GM21526 (cell line): Measurements from ENCODE around the gene CDKN2B-AS1.
"Not testable (repeated sequence)": the region's sequence is repeated elsewhere in the genome, so short reads cannot be mapped to it uniquely, and the experiment has no call there.

Experiments
- ATAC-seq: cut with Tn5 transposase; IDR thresholded peaks from one replicate; pipeline ENCODE4 v1.9.1; 2021; ENCODE audit warnings: moderate library complexity; ENCODE audit not compliant: unreplicated experiment, low FRiP score

Gene CDKN2B-AS1

DNA sequence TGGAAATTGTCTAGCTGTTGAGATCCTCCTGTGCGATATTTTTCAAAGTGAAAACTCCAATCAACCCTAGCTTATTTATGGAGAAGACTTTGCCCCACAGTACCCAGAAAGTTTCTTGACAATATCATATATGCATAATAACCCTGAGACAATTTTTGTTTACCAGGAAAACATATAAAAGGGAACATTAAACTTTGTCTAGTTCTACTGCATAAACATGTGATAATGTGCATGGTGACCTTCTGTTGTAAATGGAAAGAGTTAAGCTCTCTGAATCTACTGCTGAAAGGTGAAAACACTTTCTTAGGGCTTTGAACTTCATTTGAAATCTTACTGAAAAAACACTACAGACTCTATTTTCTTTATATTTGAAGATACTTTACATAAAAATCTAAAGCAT lies 46.8 kb downstream of the CDKN2B-AS1 start:
- ATAC-seq, result no peak

DNA sequence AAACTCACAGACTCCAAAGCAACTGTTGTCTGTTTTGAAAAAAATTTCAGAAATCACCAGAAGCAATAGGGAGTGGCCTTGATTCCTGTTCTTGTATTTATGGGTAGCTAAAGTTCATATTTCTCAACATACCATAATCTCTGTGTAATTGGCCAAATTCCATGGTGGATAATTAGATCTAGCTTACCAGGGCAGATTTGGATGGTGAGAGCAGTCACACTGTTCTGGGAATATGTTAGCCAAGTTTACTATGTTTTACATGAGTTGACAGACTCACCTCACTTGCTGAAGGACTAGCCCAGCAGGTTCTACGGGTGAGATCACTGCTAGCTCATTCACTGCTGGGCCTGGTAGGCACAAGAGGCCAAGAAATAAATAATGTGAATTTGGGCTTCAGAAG lies 47.2 kb downstream of the CDKN2B-AS1 start:
- ATAC-seq, result no peak

DNA sequence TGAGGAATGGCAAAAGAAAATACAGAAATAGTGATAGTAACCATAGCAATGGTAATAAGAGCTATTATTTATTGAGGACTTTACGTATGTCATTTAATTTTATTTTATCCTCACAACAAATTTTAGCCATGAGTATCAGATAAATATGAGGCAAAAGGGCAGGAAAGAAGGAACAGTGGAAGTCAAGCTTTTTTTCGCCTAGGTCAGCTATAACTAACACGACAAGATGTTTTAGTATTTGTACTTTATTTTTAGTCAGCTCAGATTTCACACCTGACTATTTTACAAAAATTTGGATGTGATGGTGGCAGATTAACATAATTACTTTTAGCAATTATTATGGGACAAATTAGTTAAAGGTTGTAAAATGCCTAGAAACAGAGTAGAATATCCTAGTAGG lies 49.3 kb downstream of the CDKN2B-AS1 start:
- no peak for ATAC-seq

DNA sequence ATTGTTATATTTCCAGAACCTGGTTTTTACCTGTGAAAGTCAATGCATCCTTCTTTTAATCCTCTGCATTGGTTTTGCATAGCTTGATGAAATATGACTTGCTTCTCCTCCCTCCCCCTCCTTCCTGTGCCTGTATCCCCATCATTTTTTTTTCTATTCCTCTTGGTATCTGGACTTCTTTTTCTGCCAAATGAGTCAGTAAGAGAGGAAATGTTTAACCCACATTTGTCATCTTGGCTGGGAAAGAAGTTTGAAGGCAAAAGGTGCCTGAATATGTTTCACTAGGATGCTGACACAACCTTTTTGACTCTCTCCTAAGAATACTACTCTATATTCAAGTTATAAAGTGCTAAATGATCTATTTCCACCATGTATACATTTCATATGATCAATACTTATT lies 50.0 kb downstream of the CDKN2B-AS1 start:
- no peak for ATAC-seq

DNA sequence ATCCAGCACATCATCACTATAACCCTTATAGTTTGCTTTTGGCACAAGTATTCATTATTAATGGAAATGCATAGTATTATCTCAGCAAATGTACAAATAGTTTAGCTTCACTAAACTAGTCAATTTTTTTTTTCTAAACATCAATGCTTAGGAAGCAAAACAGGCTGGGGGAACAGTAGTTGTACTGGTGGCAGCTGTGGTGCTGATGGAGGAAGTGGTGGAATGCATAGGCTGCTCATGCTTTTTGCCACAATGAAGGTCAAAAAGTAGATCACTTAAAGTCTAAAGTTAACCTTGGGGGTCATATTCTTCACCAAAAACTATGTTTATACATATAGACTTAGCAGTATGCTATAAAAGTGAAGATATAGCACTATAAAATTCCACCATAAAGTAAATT lies 50.8 kb downstream of the CDKN2B-AS1 start:
- no peak for ATAC-seq

DNA sequence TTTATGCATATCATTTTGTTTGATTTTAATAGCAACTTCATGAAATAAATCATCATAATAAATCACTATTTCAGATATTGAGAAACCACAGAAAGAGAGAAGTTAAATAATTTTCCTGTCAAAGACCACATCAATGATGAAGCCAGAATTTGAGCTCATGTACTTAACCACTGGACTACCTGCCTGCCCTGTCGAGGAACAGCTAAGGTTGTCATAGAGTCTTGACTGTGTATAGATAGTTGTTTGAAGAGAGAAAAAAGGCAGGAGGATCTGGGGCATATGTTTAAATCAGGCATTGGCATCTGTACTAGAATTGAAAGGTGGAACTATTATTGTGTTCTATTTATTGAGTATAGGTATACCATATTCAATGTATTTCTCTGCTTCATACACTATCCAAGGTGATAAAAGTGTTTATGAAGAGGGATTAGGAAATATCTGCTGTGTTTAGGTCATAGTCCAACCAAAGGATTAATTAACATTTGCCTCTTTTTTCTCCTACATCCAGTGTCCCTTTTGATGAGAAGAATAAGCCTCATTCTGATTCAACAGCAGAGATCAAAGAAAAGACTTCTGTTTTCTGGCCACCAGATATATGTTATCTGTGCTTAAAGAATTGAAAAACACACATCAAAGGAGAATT lies 51.8 kb downstream of the CDKN2B-AS1 start:
- ATAC-seq, result no peak

DNA sequence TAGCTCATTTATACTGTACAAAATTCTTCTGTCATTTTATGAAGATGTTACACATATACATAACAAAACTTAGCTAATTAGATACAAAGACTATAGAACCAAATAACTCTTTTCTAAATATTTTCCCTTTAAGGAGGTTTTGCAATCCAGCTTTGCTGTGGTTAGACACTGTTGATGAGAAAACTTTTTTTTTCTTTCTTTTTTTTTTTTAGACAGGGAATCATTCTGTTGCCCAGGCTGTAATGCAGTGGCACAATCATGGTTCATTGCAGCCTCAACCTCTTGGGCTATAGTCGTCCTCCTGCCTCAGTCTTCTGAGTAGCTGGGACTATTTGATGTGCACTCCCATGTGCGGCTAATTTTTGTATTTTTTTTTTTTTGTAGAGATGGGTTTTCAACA lies 53.0 kb downstream of the CDKN2B-AS1 start:
- no peak for ATAC-seq

DNA sequence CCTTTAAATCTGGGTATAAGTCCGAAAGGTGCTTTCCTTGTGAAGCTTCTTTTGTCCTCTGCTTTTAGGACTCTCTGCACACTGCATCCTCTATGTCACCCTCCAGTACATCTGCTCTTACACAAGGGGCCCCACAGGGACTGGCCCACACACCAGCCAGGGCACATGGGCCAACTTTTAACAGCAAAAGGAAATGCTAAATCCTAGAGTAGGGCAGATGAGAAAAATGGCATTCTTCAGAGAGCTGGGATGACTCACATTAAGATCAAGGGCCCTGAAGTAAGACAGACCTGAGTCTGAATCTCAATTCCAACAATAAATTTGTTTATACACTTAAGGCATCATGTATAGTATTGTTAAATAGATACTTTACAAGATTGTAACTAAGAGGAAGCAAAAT lies 54.8 kb downstream of the CDKN2B-AS1 start:
- ATAC-seq, result no peak

DNA sequence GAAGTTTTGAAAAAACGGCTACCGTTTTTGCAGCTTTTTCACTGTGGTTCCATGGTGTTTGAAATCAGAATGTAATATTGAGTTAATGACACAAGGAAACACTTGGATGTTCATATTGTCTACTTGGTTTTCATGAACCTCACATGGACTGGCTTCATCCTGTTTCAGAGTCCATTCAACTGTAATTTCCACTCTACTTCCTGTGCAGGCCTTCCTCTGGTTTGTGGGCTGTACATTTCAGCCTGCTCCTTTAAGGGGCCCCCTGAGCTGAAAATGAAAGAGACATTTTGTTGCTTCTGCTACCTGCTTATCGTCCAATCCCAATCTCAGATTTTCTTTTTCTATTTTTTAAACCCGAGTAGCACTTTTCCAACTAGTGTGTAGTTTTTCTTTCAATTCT lies 56.3 kb downstream of the CDKN2B-AS1 start:
- peak; percentile 82 for ATAC-seq

DNA sequence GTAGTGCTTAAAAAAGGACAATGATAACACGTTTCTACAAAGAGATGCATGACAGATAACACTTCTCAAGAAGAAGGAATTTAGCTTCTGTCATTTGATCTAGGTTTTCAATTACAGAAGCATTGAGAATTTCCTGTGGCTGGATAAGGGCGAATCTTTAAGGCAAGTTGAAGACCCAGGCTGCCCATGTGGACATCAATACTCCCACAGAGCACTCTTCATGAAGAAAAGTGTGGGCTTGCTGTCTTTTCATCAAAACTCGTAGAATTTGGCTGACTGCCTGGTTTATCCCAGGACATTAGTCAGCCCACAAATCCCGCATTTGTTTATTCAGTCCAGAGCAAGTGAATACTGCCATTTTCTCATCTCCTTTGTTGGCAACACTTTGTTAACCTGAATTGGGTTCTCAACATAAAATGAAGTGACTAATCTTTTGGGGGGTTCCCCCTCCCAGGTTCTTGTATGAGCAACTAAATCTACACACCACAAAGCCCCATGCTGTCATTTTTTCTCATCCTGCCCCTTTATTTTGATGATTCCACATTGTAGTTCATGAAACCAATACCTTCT lies 57.9 kb downstream of the CDKN2B-AS1 start:
- no peak for ATAC-seq

DNA sequence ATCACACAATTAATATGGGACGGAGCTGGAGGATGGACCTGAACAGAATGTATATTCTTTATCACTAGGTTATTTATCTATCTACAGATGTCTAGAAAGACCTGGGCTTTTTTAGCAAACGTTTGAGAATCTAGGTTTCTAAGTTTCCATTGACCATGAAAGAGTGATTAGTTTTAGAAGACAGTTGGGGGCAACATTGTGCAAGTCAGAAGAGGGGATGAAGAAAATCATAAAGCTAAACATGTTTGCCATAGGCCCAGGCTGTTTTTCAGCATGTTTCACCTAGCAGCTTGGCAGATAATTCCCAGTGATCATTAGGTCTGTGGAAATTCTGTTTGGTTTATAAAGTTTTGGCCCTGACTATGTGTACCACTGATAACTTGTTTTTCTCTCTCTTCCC lies 58.6 kb downstream of the CDKN2B-AS1 start:
- ATAC-seq, result no peak

DNA sequence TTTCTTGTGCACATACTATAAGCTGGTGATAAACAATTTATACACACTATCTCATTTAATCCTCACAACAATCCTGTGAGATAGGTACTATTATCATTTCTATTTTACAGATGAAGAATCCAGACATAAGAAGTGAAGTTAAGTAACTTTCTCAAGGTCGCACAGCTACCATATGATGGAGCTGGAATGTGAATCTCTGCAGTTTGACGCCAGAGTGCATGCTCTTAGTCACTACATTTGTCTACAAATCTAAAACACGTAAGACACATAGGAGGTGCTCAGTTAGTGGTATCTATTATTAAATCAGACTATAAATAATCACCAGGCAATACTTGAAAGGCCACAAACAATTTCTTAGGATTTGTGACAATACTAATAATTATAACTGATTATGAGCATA lies 59.5 kb downstream of the CDKN2B-AS1 start:
- ATAC-seq, result no peak

DNA sequence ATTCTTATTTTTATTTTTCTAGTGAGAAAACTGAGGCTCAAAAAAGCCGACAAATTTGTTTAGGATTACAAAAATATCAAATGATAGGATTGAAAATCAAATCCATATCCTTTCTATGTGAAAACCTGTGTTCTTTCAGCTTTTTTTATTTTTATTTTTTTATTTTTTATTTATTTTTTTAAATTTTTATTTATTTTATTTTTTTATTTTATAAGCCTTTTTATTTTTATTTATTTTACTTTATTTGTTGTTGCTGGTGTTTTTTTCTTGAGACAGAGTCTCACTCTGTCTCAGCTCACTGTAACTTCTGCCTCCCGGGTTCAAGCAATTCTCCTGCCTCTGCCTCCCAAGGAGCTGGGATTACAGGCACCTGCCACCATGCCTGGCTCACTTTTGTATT lies 59.9 kb downstream of the CDKN2B-AS1 start:
- no peak for ATAC-seq

DNA sequence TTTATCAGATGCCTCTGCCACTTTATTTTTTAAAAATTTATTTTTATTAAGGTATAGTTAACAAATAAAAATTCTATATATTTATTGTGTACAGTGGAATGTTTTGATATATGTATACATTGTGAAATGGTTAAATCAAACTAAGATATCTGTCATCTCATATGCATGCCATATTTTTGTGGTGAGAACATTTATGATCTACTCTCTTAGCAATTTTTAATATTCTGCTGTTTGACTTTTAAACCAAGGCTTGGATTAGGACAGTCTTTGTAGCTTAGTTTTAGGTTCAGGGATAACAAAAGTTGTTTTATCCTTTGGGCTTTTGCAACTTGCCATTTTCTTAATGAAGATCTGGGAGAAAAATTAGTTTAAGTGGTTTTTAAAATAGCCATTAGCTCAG lies 60.5 kb downstream of the CDKN2B-AS1 start:
- ATAC-seq, result no peak

DNA sequence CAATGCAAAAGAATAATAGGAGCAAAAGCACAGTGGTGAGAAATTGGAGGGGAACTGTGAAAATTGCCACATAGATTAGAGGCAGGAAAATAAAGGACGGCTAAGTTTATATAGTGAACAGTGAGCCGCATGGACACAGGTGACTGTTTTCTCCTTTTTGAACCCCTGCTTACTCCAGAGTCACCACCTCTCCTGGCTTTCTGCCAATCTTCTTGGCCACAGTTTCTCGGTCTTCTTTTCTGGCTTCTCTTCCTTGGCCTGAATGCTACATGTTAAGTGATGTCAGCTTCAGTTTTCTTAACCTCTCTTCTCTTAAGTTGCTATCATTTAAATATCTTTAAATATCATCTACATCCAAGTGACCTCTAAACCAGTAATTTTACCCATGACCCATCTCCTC lies 61.8 kb downstream of the CDKN2B-AS1 start:
- ATAC-seq, result no peak

DNA sequence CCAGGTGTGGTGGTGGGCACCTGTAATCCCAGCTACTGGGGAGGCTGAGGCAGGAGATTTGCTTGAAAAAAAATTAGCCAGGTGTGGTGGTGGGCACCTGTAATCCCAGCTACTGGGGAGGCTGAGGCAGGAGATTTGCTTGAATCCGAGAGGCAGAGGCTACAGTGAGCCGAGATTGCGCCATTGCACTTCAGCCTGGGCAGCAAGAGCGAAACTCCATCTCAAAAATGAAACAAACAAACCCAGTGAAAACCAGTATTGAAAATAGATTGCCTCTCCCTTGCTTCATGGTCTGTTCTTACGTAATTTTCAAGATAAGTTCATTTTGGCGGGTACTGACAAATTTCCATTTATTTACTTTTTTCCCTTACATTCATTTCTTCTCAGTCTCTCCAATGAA lies 63.4 kb downstream of the CDKN2B-AS1 start:
- not testable (repeated sequence) for ATAC-seq

DNA sequence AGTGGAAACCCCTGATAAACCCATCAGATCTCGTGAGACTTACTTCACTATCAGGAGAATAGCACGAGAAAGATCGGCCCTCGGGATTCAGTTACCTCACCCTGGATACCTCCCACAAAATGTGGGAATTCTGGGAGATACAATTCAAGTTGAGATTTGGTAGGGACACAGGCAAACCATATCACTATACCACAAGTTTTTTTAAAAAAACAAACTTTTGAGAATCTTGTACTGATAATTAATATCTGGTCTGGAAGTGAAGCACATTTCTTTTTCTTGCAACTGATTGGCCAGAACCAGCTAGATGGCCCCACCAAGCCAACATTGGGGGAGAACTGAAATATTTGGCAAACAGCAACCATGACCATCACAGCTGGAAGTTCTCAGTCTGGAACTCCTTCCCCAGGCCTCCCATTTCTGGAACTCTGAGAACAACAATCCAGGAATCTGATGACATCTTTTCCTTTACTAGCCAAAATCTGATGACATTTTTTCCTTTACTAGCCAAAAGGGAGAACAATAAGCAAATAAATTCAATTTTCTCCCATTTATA lies 66.3 kb downstream of the CDKN2B-AS1 start:
- no peak for ATAC-seq

DNA sequence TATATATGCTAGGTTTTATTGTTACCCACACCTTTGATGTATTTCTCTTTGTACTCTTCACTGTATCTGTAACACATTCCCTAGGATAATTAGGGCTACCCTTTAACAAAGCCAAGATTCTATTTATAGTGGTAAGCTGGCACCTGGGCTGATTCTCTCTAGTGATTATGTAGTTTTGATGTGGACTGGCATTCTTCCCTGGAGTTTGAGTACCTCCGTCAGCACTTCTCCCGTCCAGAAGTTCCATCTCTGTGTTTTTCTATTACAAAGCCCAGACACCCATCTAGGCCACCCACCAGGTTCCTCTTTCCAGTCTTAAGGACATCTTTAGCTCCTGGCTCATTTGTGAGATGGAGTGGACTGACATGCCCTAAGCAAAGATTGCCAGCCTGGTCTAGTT lies 70.4 kb downstream of the CDKN2B-AS1 start:
- no peak for ATAC-seq

DNA sequence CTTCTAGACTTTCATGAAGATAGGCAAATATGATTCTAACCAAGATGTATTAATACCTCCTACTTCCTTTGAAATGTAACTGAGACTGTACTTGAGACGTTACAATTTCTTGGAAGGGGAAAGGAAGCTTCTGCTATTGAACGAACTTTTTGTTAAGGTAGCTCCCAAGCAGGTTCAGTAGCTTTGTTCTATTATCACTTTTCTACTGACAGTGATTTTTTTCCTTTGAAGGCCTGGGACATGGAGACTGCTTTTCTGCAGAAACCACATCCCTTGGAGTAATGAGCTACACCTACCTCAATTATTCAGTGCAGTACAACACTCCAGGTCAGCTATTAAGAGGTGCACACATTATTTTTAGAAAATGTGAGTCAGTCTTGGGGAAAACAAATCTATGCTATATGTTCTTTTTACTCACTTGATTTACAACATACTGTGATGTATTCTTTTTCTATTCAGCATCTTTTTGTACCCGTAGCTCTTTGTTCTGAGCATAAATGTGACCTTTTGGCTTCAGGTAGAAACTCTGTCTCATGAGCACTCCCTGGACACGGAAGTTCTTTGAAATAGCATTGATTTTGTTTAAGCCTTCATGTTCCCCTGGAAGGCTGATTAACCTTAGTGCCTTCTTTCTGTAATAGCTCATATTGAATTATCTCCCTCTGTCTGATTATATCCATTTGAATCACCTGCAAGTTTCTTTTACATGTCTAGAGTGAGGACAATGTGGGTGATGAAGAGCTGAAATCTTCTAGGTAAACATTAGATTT lies 71.0 kb downstream of the CDKN2B-AS1 start:
- no peak for ATAC-seq

DNA sequence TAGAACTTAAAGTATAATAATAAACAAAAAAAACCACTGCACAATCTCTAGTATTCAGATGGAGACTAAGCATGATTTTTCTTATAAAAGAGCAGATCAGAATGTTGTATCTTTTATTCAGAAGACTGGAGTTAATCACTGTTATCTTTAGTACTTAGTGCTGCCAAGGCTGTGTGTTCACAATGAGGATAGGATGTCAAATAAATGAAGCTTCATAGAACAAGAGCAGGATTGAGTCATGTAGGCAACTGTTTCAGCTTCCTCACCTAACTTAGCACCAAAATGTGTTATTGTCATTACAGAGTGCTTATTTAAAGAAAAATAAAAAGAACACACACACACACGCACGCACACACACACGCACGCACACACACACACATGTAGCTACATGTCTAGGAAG lies 72.6 kb downstream of the CDKN2B-AS1 start:
- no peak for ATAC-seq

DNA sequence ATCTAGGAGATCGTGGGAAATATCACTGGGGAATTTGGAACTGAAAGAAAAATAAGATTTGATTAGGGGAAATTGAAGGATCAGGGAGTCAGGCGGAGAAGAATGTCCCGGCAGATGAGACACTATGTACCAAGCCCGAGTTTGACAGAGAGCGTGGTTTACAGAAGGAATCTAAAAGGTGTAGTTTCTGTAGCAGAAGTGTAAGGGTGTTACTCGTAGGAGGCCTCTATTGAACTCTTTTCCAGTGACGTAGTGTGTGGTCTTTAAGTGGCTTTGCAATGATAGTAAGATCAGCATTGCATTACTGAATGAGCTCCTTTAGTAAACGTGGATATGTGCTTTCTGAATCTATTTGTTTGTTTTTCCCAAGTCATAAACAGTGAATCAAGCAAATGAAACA lies 73.8 kb downstream of the CDKN2B-AS1 start:
- no peak for ATAC-seq

DNA sequence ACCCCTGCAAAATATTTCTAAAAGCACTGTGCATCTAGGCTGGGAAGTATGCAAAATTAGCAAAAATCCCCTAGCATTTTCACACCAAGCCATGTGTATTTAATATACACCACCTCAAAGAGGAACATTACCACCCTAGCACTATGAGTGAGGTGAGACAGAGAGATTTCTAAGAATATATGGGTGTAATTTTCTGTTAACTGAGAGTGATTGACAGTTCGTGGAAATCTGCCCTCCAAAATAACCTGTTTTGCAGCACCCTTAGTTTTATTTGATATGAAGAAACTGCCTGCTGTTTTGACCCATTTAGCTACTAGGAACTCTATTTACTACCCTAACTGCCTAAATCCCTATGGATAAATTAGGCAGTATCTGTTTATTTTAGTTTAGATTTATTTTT lies 78.8 kb downstream of the CDKN2B-AS1 start:
- no peak for ATAC-seq
